Measurements from ENCODE around the gene WASHC2A.
"Not testable (repeated sequence)": the region's sequence is repeated elsewhere in the genome, so short reads cannot be mapped to it uniquely, and the experiment has no call there.

Gene WASHC2A

DNA sequence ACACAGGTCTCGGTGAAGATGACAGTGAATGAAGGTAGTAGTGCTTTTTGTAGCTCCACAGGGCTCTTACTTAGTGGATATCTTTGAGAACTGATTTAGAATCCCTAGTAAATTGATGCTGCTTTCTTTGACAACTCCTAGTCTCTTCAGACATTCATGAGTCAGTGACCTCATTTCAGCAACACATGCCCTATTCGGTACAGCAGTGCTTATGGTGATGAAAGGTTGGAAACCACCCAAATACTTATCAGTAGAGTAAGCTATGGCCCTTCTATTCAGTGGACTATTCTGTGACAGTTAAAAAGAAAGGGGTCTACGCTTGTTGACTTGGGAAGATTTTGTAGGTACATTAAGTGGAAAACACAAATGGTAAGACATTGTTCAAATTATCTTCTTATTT, 29.0 kb downstream of the WASHC2A start:
- H3K36me3 Mint-ChIP-seq (ENCODE audit: low read depth): peaks cover 36% of the 10 kb centered on the region
- not testable (repeated sequence) for H3K27me3 Mint-ChIP-seq; H3K4me3 Mint-ChIP-seq; DNase-seq; H3K9me3 Mint-ChIP-seq; H3K4me1 Mint-ChIP-seq (ENCODE audit: low read depth); H3K27ac Mint-ChIP-seq

DNA sequence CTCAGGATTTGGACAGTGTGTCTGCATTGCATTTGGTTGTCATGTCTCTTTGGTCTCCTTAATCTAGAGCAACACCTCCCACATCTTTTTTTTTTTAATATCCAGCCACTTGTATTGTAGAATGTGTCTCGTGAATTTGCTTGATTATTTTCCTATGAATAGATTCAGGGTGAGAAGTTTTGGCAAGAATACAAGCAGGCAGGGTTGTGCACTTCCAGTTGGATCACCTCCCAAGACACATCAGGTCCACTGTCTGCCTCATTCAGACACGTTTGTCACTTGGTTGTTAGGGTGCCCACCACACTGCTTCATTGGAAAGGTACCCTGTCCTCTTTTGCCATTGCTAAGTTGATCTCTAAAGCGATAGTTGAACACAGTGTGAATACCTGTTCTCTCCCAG, 30.9 kb downstream of the WASHC2A start:
- H3K4me3 Mint-ChIP-seq; H3K4me1 Mint-ChIP-seq (ENCODE audit: low read depth); H3K9me3 Mint-ChIP-seq; H3K27ac Mint-ChIP-seq; H3K27me3 Mint-ChIP-seq; DNase-seq: not testable (repeated sequence)
- peaks cover 46% of the 10 kb centered on the region for H3K36me3 Mint-ChIP-seq (ENCODE audit: low read depth)

DNA sequence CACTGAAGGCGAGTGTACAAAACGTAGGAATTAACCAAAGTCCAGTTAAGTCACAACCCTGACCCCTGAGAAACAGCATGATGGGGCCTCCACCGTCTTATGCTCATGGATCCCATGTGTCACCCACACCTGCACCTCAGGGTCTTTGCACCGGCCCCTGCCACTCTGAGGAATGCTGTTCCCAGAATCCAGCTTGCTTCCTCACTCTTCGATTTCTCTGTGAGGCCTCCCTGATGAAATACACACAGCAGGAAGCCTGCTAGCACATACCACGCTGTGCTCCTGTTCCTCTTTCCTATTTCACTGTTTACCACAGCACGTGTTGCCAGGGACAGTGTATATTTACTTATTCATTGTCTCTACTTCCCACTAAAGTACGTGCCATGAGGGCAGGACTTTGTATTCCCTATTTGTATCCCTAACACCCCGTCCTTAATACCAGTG, 33.4 kb downstream of the WASHC2A start:
- H3K27me3 Mint-ChIP-seq; H3K27ac Mint-ChIP-seq; H3K4me3 Mint-ChIP-seq; DNase-seq; H3K9me3 Mint-ChIP-seq; H3K4me1 Mint-ChIP-seq (ENCODE audit: low read depth): not testable (repeated sequence)
- H3K36me3 Mint-ChIP-seq (ENCODE audit: low read depth): peaks cover 37% of the 10 kb centered on the region

GRCh38 chr10:50101747-50102146, 34.0 kb downstream of the WASHC2A start:
- H3K27me3 Mint-ChIP-seq; H3K4me3 Mint-ChIP-seq; H3K9me3 Mint-ChIP-seq; DNase-seq; H3K27ac Mint-ChIP-seq; H3K4me1 Mint-ChIP-seq (ENCODE audit: low read depth): not testable (repeated sequence)
- H3K36me3 Mint-ChIP-seq (ENCODE audit: low read depth): peaks cover 39% of the 10 kb centered on the region

GRCh38 chr10:50102267-50102666, 34.5 kb downstream of the WASHC2A start:
- not testable (repeated sequence) for H3K4me1 Mint-ChIP-seq (ENCODE audit: low read depth); DNase-seq; H3K27me3 Mint-ChIP-seq; H3K4me3 Mint-ChIP-seq; H3K9me3 Mint-ChIP-seq; H3K27ac Mint-ChIP-seq
- peaks cover 40% of the 10 kb centered on the region for H3K36me3 Mint-ChIP-seq (ENCODE audit: low read depth)

DNA sequence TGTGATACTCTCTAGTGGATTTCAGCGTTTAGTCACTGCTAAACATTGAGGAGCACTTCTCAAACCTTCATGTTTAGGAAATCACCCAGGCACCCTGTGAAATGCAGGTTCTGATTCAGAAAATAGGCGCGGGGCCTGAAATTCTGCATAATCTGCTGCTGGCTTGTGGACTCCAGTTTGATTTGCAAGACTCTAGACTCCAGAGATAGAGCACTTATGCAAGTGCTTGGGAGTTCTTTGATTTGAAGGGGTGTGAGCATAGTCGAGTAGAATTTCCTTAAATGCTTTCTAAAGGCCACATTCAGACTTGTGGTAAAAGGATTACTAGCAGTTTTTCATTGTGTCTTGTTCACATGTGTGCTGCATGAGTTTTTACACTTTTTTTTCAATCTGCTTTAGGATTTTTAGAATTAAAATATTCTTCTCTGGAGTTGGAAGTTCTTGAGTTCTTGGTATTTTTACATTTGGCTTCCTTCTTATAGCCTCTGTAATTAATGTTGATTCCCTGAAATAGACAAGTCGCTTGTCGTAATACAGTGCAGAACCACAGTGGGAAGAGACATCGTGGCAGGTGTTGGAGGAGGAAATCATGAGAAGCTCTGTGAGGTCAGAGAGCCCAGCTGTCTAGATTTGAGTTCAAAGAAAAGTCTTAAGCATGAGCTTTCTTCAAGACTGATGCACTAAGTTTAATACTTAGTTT, 41.4 kb downstream of the WASHC2A start:
- H3K27me3 Mint-ChIP-seq; H3K4me3 Mint-ChIP-seq; H3K4me1 Mint-ChIP-seq (ENCODE audit: low read depth); DNase-seq; H3K27ac Mint-ChIP-seq; H3K9me3 Mint-ChIP-seq: not testable (repeated sequence)
- peaks cover 19% of the 10 kb centered on the region for H3K36me3 Mint-ChIP-seq (ENCODE audit: low read depth)

DNA sequence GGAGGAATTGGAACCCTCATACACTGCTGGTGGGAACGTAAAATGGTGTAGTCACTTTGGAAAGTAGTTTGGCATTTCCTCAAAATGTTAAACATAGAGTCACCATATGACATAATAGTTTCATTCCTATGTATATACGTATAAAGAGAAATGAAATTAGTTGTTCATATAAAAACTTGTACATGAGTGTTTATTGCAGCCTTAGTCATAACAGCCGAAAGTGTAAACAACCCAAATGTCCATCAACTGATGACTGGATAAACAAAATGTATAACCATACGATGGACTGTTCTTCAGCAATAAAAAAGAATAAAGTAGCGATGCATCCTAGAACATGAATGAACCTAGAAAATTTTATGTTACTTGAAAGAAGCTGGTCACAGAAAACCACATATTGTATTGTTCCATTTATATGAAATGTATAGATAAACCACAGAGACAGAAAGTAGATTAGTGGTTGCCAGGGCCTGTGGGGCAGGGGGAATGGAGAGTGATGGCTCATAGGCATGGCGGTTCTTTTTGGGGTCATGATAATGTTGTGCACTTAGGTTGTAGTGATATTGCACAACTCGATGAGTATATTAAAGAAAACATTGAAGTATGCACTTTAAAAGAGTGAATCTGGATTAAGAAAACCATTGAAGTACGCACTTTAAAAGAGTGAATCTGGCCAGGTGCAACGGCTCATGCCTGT, 44.8 kb downstream of the WASHC2A start:
- not testable (repeated sequence) for H3K4me1 Mint-ChIP-seq (ENCODE audit: low read depth); H3K4me3 Mint-ChIP-seq; H3K9me3 Mint-ChIP-seq; H3K27ac Mint-ChIP-seq; H3K27me3 Mint-ChIP-seq; DNase-seq
- H3K36me3 Mint-ChIP-seq (ENCODE audit: low read depth): peaks cover 20% of the 10 kb centered on the region

DNA sequence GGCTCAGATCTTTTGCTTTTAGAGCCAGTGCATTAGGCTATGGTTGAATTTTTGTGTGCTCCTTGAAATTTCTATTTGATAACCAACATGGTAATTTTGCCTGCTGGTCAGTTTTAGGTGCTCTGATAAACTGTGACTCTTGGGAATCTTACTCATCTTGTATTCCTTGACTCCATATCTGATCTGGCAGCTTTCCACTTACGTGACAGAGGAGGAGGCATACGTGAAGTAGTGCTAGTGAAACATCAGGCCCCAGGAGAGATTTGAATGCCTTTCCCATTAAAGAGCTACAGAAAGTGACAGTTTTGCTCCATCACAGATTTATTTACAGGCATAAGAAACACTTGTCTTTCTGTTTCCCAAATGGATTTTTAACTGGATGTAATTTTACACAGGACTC, 59.0 kb downstream of the WASHC2A start:
- not testable (repeated sequence) for H3K9me3 Mint-ChIP-seq; H3K4me3 Mint-ChIP-seq; H3K27ac Mint-ChIP-seq; H3K27me3 Mint-ChIP-seq; H3K4me1 Mint-ChIP-seq (ENCODE audit: low read depth); DNase-seq
- H3K36me3 Mint-ChIP-seq (ENCODE audit: low read depth): peaks cover 52% of the 10 kb centered on the region

- not testable (repeated sequence) for H3K4me1 Mint-ChIP-seq (ENCODE audit: low read depth); H3K4me3 Mint-ChIP-seq; H3K27ac Mint-ChIP-seq; H3K27me3 Mint-ChIP-seq; DNase-seq; H3K9me3 Mint-ChIP-seq
- peaks cover 63% of the 10 kb centered on the region for H3K36me3 Mint-ChIP-seq (ENCODE audit: low read depth)
These were observed 60.1 kb downstream of the WASHC2A start for GRCh38 chr10:50127770-50128292.

GRCh38 chr10:50131245-50131965, 63.7 kb downstream of the WASHC2A start:
- peaks cover 75% of the 10 kb centered on the region for H3K36me3 Mint-ChIP-seq (ENCODE audit: low read depth)
- not testable (repeated sequence) for H3K27me3 Mint-ChIP-seq; DNase-seq; H3K4me3 Mint-ChIP-seq; H3K4me1 Mint-ChIP-seq (ENCODE audit: low read depth); H3K9me3 Mint-ChIP-seq; H3K27ac Mint-ChIP-seq

- H3K9me3 Mint-ChIP-seq; H3K27ac Mint-ChIP-seq; H3K4me1 Mint-ChIP-seq (ENCODE audit: low read depth); DNase-seq; H3K27me3 Mint-ChIP-seq; H3K4me3 Mint-ChIP-seq: not testable (repeated sequence)
- H3K36me3 Mint-ChIP-seq (ENCODE audit: low read depth): peaks cover 71% of the 10 kb centered on the region
These were observed 64.6 kb downstream of the WASHC2A start for GRCh38 chr10:50132322-50132721.

GRCh38 chr10:50132841-50133240, 65.1 kb downstream of the WASHC2A start:
- not testable (repeated sequence) for H3K9me3 Mint-ChIP-seq; DNase-seq; H3K27ac Mint-ChIP-seq; H3K27me3 Mint-ChIP-seq; H3K4me3 Mint-ChIP-seq; H3K4me1 Mint-ChIP-seq (ENCODE audit: low read depth)
- H3K36me3 Mint-ChIP-seq (ENCODE audit: low read depth): peaks cover 69% of the 10 kb centered on the region

- not testable (repeated sequence) for H3K36me3 Mint-ChIP-seq (ENCODE audit: low read depth); H3K27me3 Mint-ChIP-seq; H3K4me1 Mint-ChIP-seq (ENCODE audit: low read depth); H3K27ac Mint-ChIP-seq; DNase-seq; H3K4me3 Mint-ChIP-seq; H3K9me3 Mint-ChIP-seq
These were observed 75.9 kb downstream of the WASHC2A start for GRCh38 chr10:50143512-50144174.

DNA sequence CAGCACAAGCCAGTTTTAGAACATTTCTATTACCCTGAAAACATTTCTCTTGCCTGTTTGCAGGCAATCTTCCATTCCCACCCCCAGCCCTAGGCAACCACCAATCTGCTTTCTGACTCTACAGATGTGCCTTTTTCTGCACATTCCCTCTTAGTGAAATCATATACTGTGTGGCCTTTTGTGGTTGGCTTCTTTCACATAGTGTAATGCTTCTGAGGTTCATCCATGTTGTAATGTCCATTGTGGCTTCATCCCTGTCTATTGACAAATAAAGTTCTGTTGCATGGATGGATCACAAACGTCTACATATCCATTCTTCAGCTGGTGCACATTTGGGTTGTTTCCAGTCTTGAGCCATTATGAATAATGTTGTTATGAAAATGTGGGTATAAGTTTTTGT, 77.8 kb downstream of the WASHC2A start:
- DNase-seq; H3K36me3 Mint-ChIP-seq (ENCODE audit: low read depth); H3K9me3 Mint-ChIP-seq; H3K4me1 Mint-ChIP-seq (ENCODE audit: low read depth); H3K27me3 Mint-ChIP-seq; H3K27ac Mint-ChIP-seq; H3K4me3 Mint-ChIP-seq: not testable (repeated sequence)

Measured in activated T-cell treated with anti-CD3 and anti-CD28 coated beads, Interleukin-2, amount 50 U/mL, for 24 hours (primary cell).